Measurements from ENCODE around the gene SCUBE2.

GRCh38 chr11:9041747-9042146, 49.7 kb downstream of the SCUBE2 start:
- TF ChIP-seq CTCF (IDR thresholded peaks at IDR 0.05) (no peak), POLR2A (IDR thresholded peaks at IDR 0.05) (no peak)

All from Peyer's patch (tissue), 4 donors.